ENCODE data around the gene CREB5.

DNA sequence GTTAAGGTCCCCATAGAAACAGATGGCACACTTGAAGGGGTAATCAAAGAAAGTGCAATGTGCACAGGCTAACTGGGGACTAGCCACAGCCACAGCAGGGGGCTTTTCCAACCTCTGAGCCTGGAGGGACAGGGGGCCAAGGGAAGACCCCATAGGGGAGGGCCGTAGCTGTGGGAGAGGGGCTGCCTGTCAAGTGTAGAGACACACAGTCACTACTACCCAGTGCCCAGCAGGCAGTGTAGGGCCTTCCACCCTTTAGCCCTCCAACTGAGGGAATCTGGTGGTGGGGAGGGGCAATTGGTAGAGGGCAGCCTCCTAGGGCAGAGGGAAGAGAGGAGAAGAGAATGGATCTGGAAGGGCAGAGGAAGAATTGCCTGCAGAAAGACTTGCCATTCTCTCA, 54.6 kb downstream of the CREB5 start:
- TF ChIP-seq POLR2AphosphoS5 (IDR thresholded peaks at IDR 0.05; ENCODE audit: low read depth, low read length) (no peak), FOXP2 (optimal IDR thresholded peaks at IDR 0.05; ENCODE audit: borderline replicate concordance, extremely low read depth, extremely low read length, insufficient read depth) (no peak)
